ENCODE results near the gene PTPRG.

Gene PTPRG

DNA sequence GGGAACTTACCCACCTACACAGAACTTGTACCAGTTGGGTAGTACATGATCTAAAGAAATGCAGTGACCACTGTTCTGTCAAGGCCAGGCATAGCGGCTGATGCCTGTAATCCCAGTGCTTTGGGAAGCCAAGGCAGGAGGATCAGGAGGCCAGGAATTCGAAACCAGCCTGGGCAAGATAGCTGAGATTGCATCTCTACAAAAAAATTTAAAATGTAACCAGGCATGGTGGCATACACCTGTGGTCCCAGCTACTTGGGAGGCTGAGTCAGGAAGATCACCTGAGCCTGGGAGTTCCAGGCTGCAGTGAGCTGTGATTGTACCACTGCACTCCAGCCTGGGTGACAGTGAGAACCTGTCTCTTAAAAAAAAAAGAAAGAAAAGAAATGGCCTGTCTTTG, 491.0 kb downstream of the PTPRG start:
- no peak overlapping the region for H3K4me3 ChIP-seq (ENCODE audit: control insufficient read depth, low read depth, low read length)
- DNase-seq (ENCODE audit: low read depth) = no peak
- TF ChIP-seq, protein P1, sequence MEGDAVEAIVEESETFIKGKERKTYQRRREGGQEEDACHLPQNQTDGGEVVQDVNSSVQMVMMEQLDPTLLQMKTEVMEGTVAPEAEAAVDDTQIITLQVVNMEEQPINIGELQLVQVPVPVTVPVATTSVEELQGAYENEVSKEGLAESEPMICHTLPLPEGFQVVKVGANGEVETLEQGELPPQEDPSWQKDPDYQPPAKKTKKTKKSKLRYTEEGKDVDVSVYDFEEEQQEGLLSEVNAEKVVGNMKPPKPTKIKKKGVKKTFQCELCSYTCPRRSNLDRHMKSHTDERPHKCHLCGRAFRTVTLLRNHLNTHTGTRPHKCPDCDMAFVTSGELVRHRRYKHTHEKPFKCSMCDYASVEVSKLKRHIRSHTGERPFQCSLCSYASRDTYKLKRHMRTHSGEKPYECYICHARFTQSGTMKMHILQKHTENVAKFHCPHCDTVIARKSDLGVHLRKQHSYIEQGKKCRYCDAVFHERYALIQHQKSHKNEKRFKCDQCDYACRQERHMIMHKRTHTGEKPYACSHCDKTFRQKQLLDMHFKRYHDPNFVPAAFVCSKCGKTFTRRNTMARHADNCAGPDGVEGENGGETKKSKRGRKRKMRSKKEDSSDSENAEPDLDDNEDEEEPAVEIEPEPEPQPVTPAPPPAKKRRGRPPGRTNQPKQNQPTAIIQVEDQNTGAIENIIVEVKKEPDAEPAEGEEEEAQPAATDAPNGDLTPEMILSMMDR (conservative IDR thresholded peaks at IDR 0.05; ENCODE audit: control insufficient read depth, insufficient read depth, low read depth, low read length) = no peak

DNA sequence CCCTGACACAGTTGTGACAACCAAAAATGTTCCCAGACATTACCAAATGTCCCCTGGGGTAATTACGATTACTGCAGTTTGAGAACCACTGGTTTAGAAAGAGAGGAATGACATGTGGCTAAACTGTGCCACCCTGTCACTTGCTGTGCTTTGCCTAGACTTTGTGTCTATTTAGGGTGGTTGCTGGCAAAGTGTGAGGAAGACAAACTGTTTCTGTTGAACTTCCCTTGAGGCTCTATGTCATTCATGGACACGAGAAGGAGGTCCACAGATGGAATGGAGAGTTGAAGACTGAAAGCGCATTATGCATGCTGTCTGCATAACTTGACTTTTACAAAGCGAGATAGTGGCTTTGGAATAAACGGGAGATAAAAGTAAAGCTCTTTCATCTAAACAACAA, 495.3 kb downstream of the PTPRG start:
- TF ChIP-seq, protein P1 (conservative IDR thresholded peaks at IDR 0.05; ENCODE audit: control insufficient read depth, insufficient read depth, low read depth, low read length) = no peak
- no peak overlapping the region for H3K4me3 ChIP-seq (ENCODE audit: control insufficient read depth, low read depth, low read length)
- no peak for DNase-seq (ENCODE audit: low read depth)

DNA sequence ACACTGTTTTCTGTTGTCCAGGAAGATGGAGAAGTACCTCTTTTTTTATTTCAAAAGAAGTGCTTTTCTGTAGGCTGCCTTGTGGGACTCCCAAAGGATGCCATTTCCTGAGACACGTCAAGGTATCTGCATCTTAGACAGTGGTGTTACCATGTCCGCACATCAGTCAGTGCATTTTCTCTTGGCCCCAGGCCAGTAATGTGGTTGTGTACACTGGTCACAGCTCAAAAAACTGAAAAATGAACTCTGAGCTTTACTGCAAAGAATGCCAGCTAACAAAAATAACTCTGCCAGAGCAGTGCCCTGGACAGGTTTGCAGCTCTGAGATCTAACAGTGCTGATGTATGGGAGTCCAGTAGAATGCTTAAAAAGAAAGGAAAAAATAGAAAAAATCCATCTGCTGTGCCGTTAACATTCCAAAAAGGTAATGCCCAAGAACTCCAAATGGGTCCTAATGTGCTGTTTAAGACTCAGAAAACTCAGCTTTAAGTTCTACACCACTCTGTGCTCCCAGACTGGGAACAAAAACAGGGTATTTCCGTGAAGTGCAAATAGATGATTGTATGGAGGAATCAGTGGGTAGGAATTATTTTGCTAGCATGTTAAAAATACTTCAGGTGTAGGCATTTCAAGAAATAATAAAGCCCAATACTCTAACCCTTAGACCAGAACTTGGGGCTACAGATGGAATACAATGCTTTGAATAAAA, 496.1 kb downstream of the PTPRG start:
- H3K4me3 ChIP-seq (ENCODE audit: control insufficient read depth, low read depth, low read length) = no peak overlapping the region
- no peak for DNase-seq (ENCODE audit: low read depth)

DNA sequence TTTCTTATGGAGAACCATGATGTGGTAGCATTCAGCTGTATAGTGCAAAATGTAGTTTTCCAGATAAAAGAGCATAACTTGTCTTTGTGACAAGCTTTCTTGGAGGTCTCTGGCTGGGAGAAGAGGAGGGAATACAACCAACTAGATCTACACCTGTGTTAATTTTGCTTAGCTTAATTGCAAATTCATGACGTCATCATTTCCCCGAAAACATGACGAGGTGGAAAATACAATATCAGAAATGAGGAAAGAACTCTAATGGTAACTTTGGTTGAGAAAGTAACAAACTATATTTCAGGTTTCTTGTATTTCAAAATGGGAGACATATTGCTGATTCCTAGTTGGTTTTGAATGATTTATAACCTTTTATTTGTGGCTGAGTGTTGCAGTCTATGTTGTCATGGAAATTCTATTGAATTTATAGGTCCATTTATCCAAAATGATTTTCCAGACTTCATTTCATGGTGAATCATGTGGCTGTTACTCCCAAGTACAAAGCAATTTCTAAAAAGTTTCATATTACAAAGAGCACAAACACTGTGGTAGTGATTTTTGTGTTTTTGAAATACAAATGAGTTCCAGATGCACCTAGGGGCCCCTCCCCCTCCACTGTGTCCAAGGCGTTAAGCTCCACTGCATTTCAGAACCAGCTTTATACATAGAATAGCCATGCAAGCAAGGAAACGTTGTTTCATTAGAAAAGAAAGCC, 504.8 kb downstream of the PTPRG start:
- no peak overlapping the region for H3K4me3 ChIP-seq (ENCODE audit: control insufficient read depth, low read depth, low read length)
- DNase-seq (ENCODE audit: low read depth) = peak; percentile 84
- TF ChIP-seq, protein P1 (conservative IDR thresholded peaks at IDR 0.05; ENCODE audit: control insufficient read depth, insufficient read depth, low read depth, low read length) = no peak

More for the DNA sequence above, 496.1 kb downstream of the PTPRG start:
- TF ChIP-seq, protein P1 (conservative IDR thresholded peaks at IDR 0.05; ENCODE audit: control insufficient read depth, insufficient read depth, low read depth, low read length) = no peak

DNA sequence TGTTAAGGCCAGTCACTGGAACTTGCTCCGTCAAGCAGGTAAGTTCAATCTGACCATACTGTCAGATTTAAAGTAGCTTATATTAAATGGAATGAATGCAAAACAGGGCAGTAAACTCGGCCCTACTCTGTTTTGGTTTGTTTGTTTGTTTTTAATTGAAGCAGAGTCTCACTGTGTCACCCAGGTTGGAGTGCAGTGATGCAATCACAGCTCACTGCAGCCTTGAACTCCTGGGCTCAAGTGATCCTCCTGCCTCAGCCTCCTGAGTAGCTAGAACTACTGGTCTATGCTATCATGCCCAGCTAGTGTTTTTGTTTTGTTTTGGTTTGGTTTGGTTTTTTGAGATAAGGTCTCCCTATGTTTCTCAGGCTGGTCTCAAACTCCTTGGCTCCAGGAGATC, 507.0 kb downstream of the PTPRG start:
- DNase-seq (ENCODE audit: low read depth) = no peak
- H3K4me3 ChIP-seq (ENCODE audit: control insufficient read depth, low read depth, low read length) = no peak overlapping the region
- TF ChIP-seq, protein P1 (conservative IDR thresholded peaks at IDR 0.05; ENCODE audit: control insufficient read depth, insufficient read depth, low read depth, low read length) = no peak

DNA sequence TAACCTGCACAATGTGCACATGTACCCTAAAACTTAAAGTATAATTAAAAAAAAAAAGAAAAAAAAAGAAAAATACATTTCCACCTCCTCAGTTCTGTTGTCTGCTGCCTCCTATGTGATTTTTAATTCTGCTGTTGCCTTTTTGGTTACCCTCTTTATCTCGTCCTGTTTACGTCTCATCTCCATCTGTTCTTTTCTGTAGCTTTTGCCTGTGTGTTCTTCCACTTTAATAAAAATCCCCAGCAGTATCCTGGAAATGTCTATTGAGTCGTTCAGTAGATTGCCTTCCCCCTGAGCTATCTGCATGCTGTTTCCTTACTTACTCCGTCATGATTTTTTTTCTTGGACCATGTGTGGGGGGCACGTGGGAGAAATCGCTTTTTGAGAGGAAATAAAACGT, 509.5 kb downstream of the PTPRG start:
- TF ChIP-seq, protein P1 (conservative IDR thresholded peaks at IDR 0.05; ENCODE audit: control insufficient read depth, insufficient read depth, low read depth, low read length) = no peak
- no peak overlapping the region for H3K4me3 ChIP-seq (ENCODE audit: control insufficient read depth, low read depth, low read length)
- no peak for DNase-seq (ENCODE audit: low read depth)
